Measurements from ENCODE around the gene CSGALNACT2. TPM values are rescaled to one million over a fixed set of nuclear protein-coding genes. Genes with fewer than 3 reads are reported as not detected.
A peak's percentile ranks its signal among the peaks of the same experiment; 100 is the strongest.
"Not testable (repeated sequence)": the region's sequence is repeated elsewhere in the genome, so short reads cannot be mapped to it uniquely, and the experiment has no call there.

The CSGALNACT2 gene
- total and polyA plus RNA-seq, 7 experiments from 2014 or later: 19.0 to 57.5 (median 50.4) TPM

GRCh38 chr10:43136995-43137716 lies 1.1 kb upstream of the CSGALNACT2 start:
- peak overlapping the region; percentile 83 for H3K4me3 ChIP-seq (ENCODE audit: low read length)

GRCh38 chr10:43137717-43138020 lies 576 bp upstream of the CSGALNACT2 start:
- peak overlapping the region; percentile 78 to 100 (median 90) for H3K27ac Mint-ChIP-seq
- ATAC-seq (peak; percentile 12), DNase-seq (peak in 3 of 9 donors; percentile 10 to 62 (median 32))
- peak overlapping the region; percentile 83 to 98 (median 92) for H3K4me3 Mint-ChIP-seq
- Histone ChIP-seq H3K27me3 (ENCODE audit: control insufficient read depth in 2 of 2, insufficient read depth in 2 of 2, low read length in 2 of 2) (no peaks in the 10 kb centered on the region), H3K9me3 (ENCODE audit: control insufficient read depth in 2 of 3, low read length in 3 of 3) (no peaks in the 10 kb centered on the region), H3K4me3 (ENCODE audit: low read length) (peak overlapping the region; percentile 83), H3K36me3 (ENCODE audit: control insufficient read depth in 2 of 3, insufficient read depth in 3 of 3, low read length in 3 of 3) (peaks cover 0 to 3% (median 0%) of the 10 kb centered on the region in 3 experiments), H3K27ac (ENCODE audit: low read depth, low read length) (peak overlapping the region; percentile 93), H3K4me1 (ENCODE audit: control insufficient read depth in 2 of 2, insufficient read depth in 2 of 2, low read length in 2 of 2) (peaks cover 24 to 25% of the 10 kb centered on the region in 2 donors)
- intact Hi-C loops (cut with micrococcal nuclease): loop anchor here (1.0 to 10.0 kb wide), 20 partner anchors 8 to 585 kb away; partner anchors contain the start of genes HNRNPF (in 2 of the 2), ZNF32 (in 2 of the 2), ZNF33B (in 2 of the 2) and BMS1 (in 1 of the 2)
- peaks cover 0 to 2% (median 0%) of the 10 kb centered on the region in 5 donors for H3K27me3 Mint-ChIP-seq
- no peaks in the 10 kb centered on the region for H3K9me3 Mint-ChIP-seq
- ChIA-PET CTCF (interaction anchor here (0.8 to 2.3 kb wide), 2 partner anchors 16 to 67 kb away, joined by 4 to 7 read pairs; no protein-coding TSS in a partner anchor), POLR2A (interaction anchor here (0.8 to 4.4 kb wide), 15 partner anchors 10 to 511 kb away, joined by 3 to 46 read pairs (median 4); partner anchors contain the start of genes HNRNPF and ZNF32)
- peaks cover 0 to 25% (median 4%) of the 10 kb centered on the region in 5 donors for H3K36me3 Mint-ChIP-seq
- H3K4me1 Mint-ChIP-seq: peaks cover 38 to 71% (median 53%) of the 10 kb centered on the region in 7 donors

More at GRCh38 chr10:43136995-43137716, 1.1 kb upstream of the CSGALNACT2 start:
- Histone ChIP-seq H3K9me3 (ENCODE audit: control insufficient read depth in 2 of 3, low read length in 3 of 3) (no peaks in the 10 kb centered on the region), H3K4me1 (ENCODE audit: control insufficient read depth in 2 of 2, insufficient read depth in 2 of 2, low read length in 2 of 2) (peaks cover 21 to 24% of the 10 kb centered on the region in 2 donors), H3K36me3 (ENCODE audit: control insufficient read depth in 2 of 3, insufficient read depth in 3 of 3, low read length in 3 of 3) (peaks cover 0 to 3% (median 0%) of the 10 kb centered on the region in 3 experiments), H3K27ac (ENCODE audit: low read depth, low read length) (peak overlapping the region; percentile 93), H3K27me3 (ENCODE audit: control insufficient read depth in 2 of 2, insufficient read depth in 2 of 2, low read length in 2 of 2) (no peaks in the 10 kb centered on the region)
- H3K9me3 Mint-ChIP-seq: no peaks in the 10 kb centered on the region
- H3K4me1 Mint-ChIP-seq: peaks cover 34 to 70% (median 48%) of the 10 kb centered on the region in 7 donors
- peak overlapping the region; percentile 83 to 98 (median 92) for H3K4me3 Mint-ChIP-seq
- ChIA-PET CTCF (no interaction called here), POLR2A (interaction anchor here (0.7 to 4.4 kb wide), 10 partner anchors 9 to 512 kb away, joined by 3 to 46 read pairs (median 4); partner anchors contain the start of gene ZNF32)
- ATAC-seq: no peak
- DNase-seq: no peak
- intact Hi-C loops (cut with micrococcal nuclease): loop anchor here in 1 of 2 donors (5.0 to 10.0 kb wide), 4 partner anchors 155 to 582 kb away; partner anchors contain the start of genes ZNF32 and ZNF33B
- H3K27ac Mint-ChIP-seq: peak overlapping the region; percentile 78 to 100 (median 90)
- H3K36me3 Mint-ChIP-seq: peaks cover 0 to 22% (median 4%) of the 10 kb centered on the region in 5 donors
- H3K27me3 Mint-ChIP-seq: peaks cover 0 to 2% (median 0%) of the 10 kb centered on the region in 5 donors

- peak; percentile 76 for ATAC-seq
- peaks cover 0 to 2% (median 0%) of the 10 kb centered on the region in 5 donors for H3K27me3 Mint-ChIP-seq
- peaks cover 24 to 25% of the 10 kb centered on the region in 2 donors for H3K4me1 ChIP-seq (ENCODE audit: control insufficient read depth in 2 of 2, insufficient read depth in 2 of 2, low read length in 2 of 2)
- intact Hi-C loops (cut with micrococcal nuclease): loop anchor here (1.0 to 10.0 kb wide), 20 partner anchors 9 to 586 kb away; partner anchors contain the start of genes HNRNPF (in 2 of the 2), ZNF32 (in 2 of the 2), ZNF33B (in 2 of the 2) and BMS1 (in 1 of the 2)
- H3K36me3 ChIP-seq (ENCODE audit: control insufficient read depth in 2 of 3, insufficient read depth in 3 of 3, low read length in 3 of 3): peaks cover 0 to 3% (median 0%) of the 10 kb centered on the region in 3 experiments
- H3K27ac ChIP-seq (ENCODE audit: low read depth, low read length): peak overlapping the region; percentile 93
- H3K36me3 Mint-ChIP-seq: peaks cover 0 to 25% (median 4%) of the 10 kb centered on the region in 5 donors
- peak; percentile 49 to 81 (median 73) for DNase-seq
- no peaks in the 10 kb centered on the region for H3K9me3 Mint-ChIP-seq
- POLR2A ChIA-PET: interaction anchor here (0.6 to 4.4 kb wide), 23 partner anchors 13 to 315 kb away, joined by 3 to 46 read pairs (median 5); partner anchors contain the start of gene HNRNPF
- H3K4me1 Mint-ChIP-seq: peaks cover 45 to 72% (median 64%) of the 10 kb centered on the region in 7 donors
- peak overlapping the region; percentile 95 to 100 (median 99) for H3K27ac Mint-ChIP-seq
- H3K9me3 ChIP-seq (ENCODE audit: control insufficient read depth in 2 of 3, low read length in 3 of 3): no peaks in the 10 kb centered on the region
- CTCF ChIA-PET: interaction anchor here (2.3 kb wide), 1 partner anchor 66 kb away, joined by 7 read pairs; no protein-coding TSS in a partner anchor
- H3K4me3 ChIP-seq (ENCODE audit: low read length): peak overlapping the region; percentile 77
- no peaks in the 10 kb centered on the region for H3K27me3 ChIP-seq (ENCODE audit: control insufficient read depth in 2 of 2, insufficient read depth in 2 of 2, low read length in 2 of 2)
- H3K4me3 Mint-ChIP-seq: peak overlapping the region; percentile 90 to 100 (median 98)
Measured at GRCh38 chr10:43138757-43139241, 554 bp downstream of the CSGALNACT2 start.

- ATAC-seq (no peak), DNase-seq (no peak)
- H3K27ac Mint-ChIP-seq: peak overlapping the region in 6 of 9 donors; percentile 8 to 100 (median 48)
- H3K9me3 Mint-ChIP-seq: no peaks in the 10 kb centered on the region
- H3K4me3 ChIP-seq (ENCODE audit: low read length): no peak overlapping the region
- peak overlapping the region in 9 of 10 donors; percentile 28 to 93 (median 52) for H3K4me3 Mint-ChIP-seq
- CTCF ChIA-PET: interaction anchor here (0.8 kb wide), 1 partner anchor 60 kb away, joined by 3 read pairs; no protein-coding TSS in a partner anchor
- H3K4me1 ChIP-seq (ENCODE audit: control insufficient read depth in 2 of 2, insufficient read depth in 2 of 2, low read length in 2 of 2): peaks cover 25 to 30% of the 10 kb centered on the region in 2 donors
- POLR2A ChIA-PET: interaction anchor here (0.5 to 4.4 kb wide), 4 partner anchors 10 to 269 kb away, joined by 3 to 25 read pairs (median 4); no protein-coding TSS in a partner anchor
- peaks cover 58 to 88% (median 73%) of the 10 kb centered on the region in 7 donors for H3K4me1 Mint-ChIP-seq
- H3K36me3 ChIP-seq (ENCODE audit: control insufficient read depth in 2 of 3, insufficient read depth in 3 of 3, low read length in 3 of 3): peaks cover 0 to 3% (median 0%) of the 10 kb centered on the region in 3 experiments
- intact Hi-C loops (cut with micrococcal nuclease): loop anchor here in 1 of 2 donors (2.0 kb wide), 1 partner anchor 19 kb away; no protein-coding TSS in a partner anchor
- H3K9me3 ChIP-seq (ENCODE audit: control insufficient read depth in 2 of 3, low read length in 3 of 3): no peaks in the 10 kb centered on the region
- H3K27ac ChIP-seq (ENCODE audit: low read depth, low read length): no peak overlapping the region
- H3K27me3 Mint-ChIP-seq: peaks cover 0 to 2% (median 0%) of the 10 kb centered on the region in 5 donors
- H3K27me3 ChIP-seq (ENCODE audit: control insufficient read depth in 2 of 2, insufficient read depth in 2 of 2, low read length in 2 of 2): no peaks in the 10 kb centered on the region
- H3K36me3 Mint-ChIP-seq: peaks cover 0 to 19% (median 5%) of the 10 kb centered on the region in 5 donors
Measured at GRCh38 chr10:43141421-43141820, 3.2 kb downstream of the CSGALNACT2 start.

GRCh38 chr10:43145311-43145710 lies 7.1 kb downstream of the CSGALNACT2 start:
- peak overlapping the region in 6 of 9 donors; percentile 21 to 81 (median 48) for H3K27ac Mint-ChIP-seq
- no peaks in the 10 kb centered on the region for H3K27me3 Mint-ChIP-seq
- peak overlapping the region in 5 of 10 donors; percentile 1 to 54 (median 25) for H3K4me3 Mint-ChIP-seq
- Histone ChIP-seq H3K9me3 (ENCODE audit: control insufficient read depth in 2 of 3, low read length in 3 of 3) (peaks cover 0 to 6% (median 4%) of the 10 kb centered on the region in 3 experiments), H3K27ac (ENCODE audit: low read depth, low read length) (no peak overlapping the region), H3K4me3 (ENCODE audit: low read length) (no peak overlapping the region), H3K4me1 (ENCODE audit: control insufficient read depth in 2 of 2, insufficient read depth in 2 of 2, low read length in 2 of 2) (peaks cover 16 to 18% of the 10 kb centered on the region in 2 donors), H3K36me3 (ENCODE audit: control insufficient read depth in 2 of 3, insufficient read depth in 3 of 3, low read length in 3 of 3) (no peaks in the 10 kb centered on the region), H3K27me3 (ENCODE audit: control insufficient read depth in 2 of 2, insufficient read depth in 2 of 2, low read length in 2 of 2) (no peaks in the 10 kb centered on the region)
- peak; percentile 12 for ATAC-seq
- ChIA-PET POLR2A (no interaction called here), CTCF (no interaction called here)
- intact Hi-C loops (cut with micrococcal nuclease): no loop called here
- peaks cover 0 to 21% (median 7%) of the 10 kb centered on the region in 11 donors for H3K9me3 Mint-ChIP-seq
- peak in 2 of 9 donors; percentile 22 to 27 for DNase-seq
- H3K4me1 Mint-ChIP-seq: peaks cover 56 to 89% (median 82%) of the 10 kb centered on the region in 7 donors
- H3K36me3 Mint-ChIP-seq: peaks cover 0 to 34% (median 18%) of the 10 kb centered on the region in 5 donors

GRCh38 chr10:43145936-43146335 lies 7.7 kb downstream of the CSGALNACT2 start:
- peaks cover 0 to 31% (median 20%) of the 10 kb centered on the region in 5 donors for H3K36me3 Mint-ChIP-seq
- ATAC-seq; H3K27ac ChIP-seq (ENCODE audit: low read depth, low read length); H3K9me3 ChIP-seq (ENCODE audit: control insufficient read depth in 2 of 3, low read length in 3 of 3); H3K36me3 ChIP-seq (ENCODE audit: control insufficient read depth in 2 of 3, insufficient read depth in 3 of 3, low read length in 3 of 3); H3K4me3 ChIP-seq (ENCODE audit: low read length); H3K27me3 Mint-ChIP-seq; CTCF ChIA-PET; DNase-seq; H3K27me3 ChIP-seq (ENCODE audit: control insufficient read depth in 2 of 2, insufficient read depth in 2 of 2, low read length in 2 of 2); intact Hi-C loops (cut with micrococcal nuclease): not testable (repeated sequence)
- H3K27ac Mint-ChIP-seq: peak overlapping the region in 6 of 9 donors; percentile 16 to 81 (median 32)
- POLR2A ChIA-PET: interaction anchor here (1.1 kb wide), 1 partner anchor 9 kb away, joined by 4 read pairs; no protein-coding TSS in a partner anchor
- peaks cover 55 to 89% (median 82%) of the 10 kb centered on the region in 7 donors for H3K4me1 Mint-ChIP-seq
- H3K9me3 Mint-ChIP-seq: peaks cover 0 to 22% (median 7%) of the 10 kb centered on the region in 11 donors
- H3K4me1 ChIP-seq (ENCODE audit: control insufficient read depth in 2 of 2, insufficient read depth in 2 of 2, low read length in 2 of 2): peaks cover 11 to 17% of the 10 kb centered on the region in 2 donors
- H3K4me3 Mint-ChIP-seq: peak overlapping the region in 4 of 10 donors; percentile 12 to 26 (median 16)
